ENCODE data around the gene NANOS3. TPM values are rescaled to one million over a fixed set of nuclear protein-coding genes. Genes with fewer than 3 reads are reported as not detected.

Gene NANOS3
- total and polyA plus RNA-seq, 4 donors: not detected

GRCh38 chr19:13834244-13835069 lies 42.5 kb upstream of the NANOS3 start:
- H3K9ac ChIP-seq (ENCODE audit: low read depth in 1 of 2, low read length in 2 of 2): peak overlapping the region in 1 of 2 donors; percentile 42
- H3K4me3 ChIP-seq (ENCODE audit: low read depth in 1 of 3, low read length in 3 of 3): no peak overlapping the region
- H3K9me3 ChIP-seq (ENCODE audit: control insufficient read depth in 4 of 4, low read length in 3 of 4): no peaks in the 10 kb centered on the region
- H3K27ac ChIP-seq (ENCODE audit: low read depth in 1 of 2, low read length in 2 of 2): peak overlapping the region; percentile 36 to 71
- no peaks in the 10 kb centered on the region for H3K27me3 ChIP-seq (ENCODE audit: control insufficient read depth in 4 of 4, insufficient read depth in 4 of 4, low read length in 3 of 4)
- peaks cover 4 to 23% (median 8%) of the 10 kb centered on the region in 4 donors for H3K4me1 ChIP-seq (ENCODE audit: control insufficient read depth in 4 of 4, insufficient read depth in 4 of 4, low read length in 3 of 4)
- peaks cover 0 to 5% (median 2%) of the 10 kb centered on the region in 4 donors for H3K36me3 ChIP-seq (ENCODE audit: control insufficient read depth in 4 of 4, insufficient read depth in 3 of 4, low read depth in 1 of 4, low read length in 3 of 4)
- TF ChIP-seq FOXA2 (IDR thresholded peaks at IDR 0.05) (no peak), YY1 (IDR thresholded peaks at IDR 0.05) (no peak), HNF4A (conservative IDR thresholded peaks at IDR 0.05) (no peak)
- DNase-seq (ENCODE audit: low spot score): no peak
- 72% methylated on average over 14 of the region's 14 CpGs for WGBS

- Histone ChIP-seq H3K27me3 (ENCODE audit: control insufficient read depth in 4 of 4, insufficient read depth in 4 of 4, low read length in 3 of 4) (no peaks in the 10 kb centered on the region), H3K4me1 (ENCODE audit: control insufficient read depth in 4 of 4, insufficient read depth in 4 of 4, low read length in 3 of 4) (peaks cover 4 to 23% (median 9%) of the 10 kb centered on the region in 4 donors), H3K4me3 (ENCODE audit: low read depth in 1 of 3, low read length in 3 of 3) (no peak overlapping the region), H3K9ac (ENCODE audit: low read depth in 1 of 2, low read length in 2 of 2) (no peak overlapping the region), H3K9me3 (ENCODE audit: control insufficient read depth in 4 of 4, low read length in 3 of 4) (no peaks in the 10 kb centered on the region), H3K27ac (ENCODE audit: low read depth in 1 of 2, low read length in 2 of 2) (peak overlapping the region; percentile 83 to 88), H3K36me3 (ENCODE audit: control insufficient read depth in 4 of 4, insufficient read depth in 3 of 4, low read depth in 1 of 4, low read length in 3 of 4) (peaks cover 0 to 4% (median 0%) of the 10 kb centered on the region in 4 donors)
- DNase-seq (ENCODE audit: low spot score): no peak
- WGBS: 67% methylated on average over 21 of the region's 21 CpGs
- TF ChIP-seq CTCF (IDR thresholded peaks at IDR 0.05; ENCODE audit: low read depth, low read length, missing input control) (no peak), HNF4G (IDR thresholded peaks at IDR 0.05) (no peak), ZBTB33 (IDR thresholded peaks at IDR 0.05) (no peak), FOXA2 (IDR thresholded peaks at IDR 0.05) (no peak), RAD21 (IDR thresholded peaks at IDR 0.05) (no peak)
These were observed 40.9 kb upstream of the NANOS3 start for GRCh38 chr19:13835791-13836723.

GRCh38 chr19:13838435-13839129 lies 38.4 kb upstream of the NANOS3 start:
- no peak for TF ChIP-seq EGR1 (IDR thresholded peaks at IDR 0.05; ENCODE audit: low read depth in 2 of 2)
- no peak for TF ChIP-seq REST (IDR thresholded peaks at IDR 0.05)
- TF ChIP-seq ZBTB33 (IDR thresholded peaks at IDR 0.05): no peak
- no peak for TF ChIP-seq MAX (IDR thresholded peaks at IDR 0.05)
- peak; percentile 48 for TF ChIP-seq SP1 (IDR thresholded peaks at IDR 0.05)
- TF ChIP-seq FOXA1 (IDR thresholded peaks at IDR 0.05): no peak
- no peak for TF ChIP-seq HNF4G (IDR thresholded peaks at IDR 0.05)
- Histone ChIP-seq H3K9me3 (ENCODE audit: control insufficient read depth in 4 of 4, low read length in 3 of 4) (no peaks in the 10 kb centered on the region), H3K9ac (ENCODE audit: low read depth in 1 of 2, low read length in 2 of 2) (peak overlapping the region in 1 of 2 donors; percentile 43), H3K4me1 (ENCODE audit: control insufficient read depth in 4 of 4, insufficient read depth in 4 of 4, low read length in 3 of 4) (peaks cover 4 to 21% (median 12%) of the 10 kb centered on the region in 4 donors), H3K4me3 (ENCODE audit: low read depth in 1 of 3, low read length in 3 of 3) (no peak overlapping the region), H3K36me3 (ENCODE audit: control insufficient read depth in 4 of 4, insufficient read depth in 3 of 4, low read depth in 1 of 4, low read length in 3 of 4) (peaks cover 0 to 4% (median 0%) of the 10 kb centered on the region in 4 donors), H3K27ac (ENCODE audit: low read depth in 1 of 2, low read length in 2 of 2) (peak overlapping the region; percentile 94 to 97), H3K27me3 (ENCODE audit: control insufficient read depth in 4 of 4, insufficient read depth in 4 of 4, low read length in 3 of 4) (no peaks in the 10 kb centered on the region)
- 73% methylated on average over 18 of the region's 18 CpGs for WGBS
- DNase-seq (ENCODE audit: low spot score): no peak

Measured in liver (tissue), 9 donors.